ENCODE results near the gene NLRP1.

Gene NLRP1

GRCh38 chr17:5584383-5585286 lies at the start of gene NLRP1:
Gene NLRP1 (minus strand): TSS chr17:5584509. CDS start chr17:5583957, 552 bp downstream.
- TF ChIP-seq, protein P1, sequence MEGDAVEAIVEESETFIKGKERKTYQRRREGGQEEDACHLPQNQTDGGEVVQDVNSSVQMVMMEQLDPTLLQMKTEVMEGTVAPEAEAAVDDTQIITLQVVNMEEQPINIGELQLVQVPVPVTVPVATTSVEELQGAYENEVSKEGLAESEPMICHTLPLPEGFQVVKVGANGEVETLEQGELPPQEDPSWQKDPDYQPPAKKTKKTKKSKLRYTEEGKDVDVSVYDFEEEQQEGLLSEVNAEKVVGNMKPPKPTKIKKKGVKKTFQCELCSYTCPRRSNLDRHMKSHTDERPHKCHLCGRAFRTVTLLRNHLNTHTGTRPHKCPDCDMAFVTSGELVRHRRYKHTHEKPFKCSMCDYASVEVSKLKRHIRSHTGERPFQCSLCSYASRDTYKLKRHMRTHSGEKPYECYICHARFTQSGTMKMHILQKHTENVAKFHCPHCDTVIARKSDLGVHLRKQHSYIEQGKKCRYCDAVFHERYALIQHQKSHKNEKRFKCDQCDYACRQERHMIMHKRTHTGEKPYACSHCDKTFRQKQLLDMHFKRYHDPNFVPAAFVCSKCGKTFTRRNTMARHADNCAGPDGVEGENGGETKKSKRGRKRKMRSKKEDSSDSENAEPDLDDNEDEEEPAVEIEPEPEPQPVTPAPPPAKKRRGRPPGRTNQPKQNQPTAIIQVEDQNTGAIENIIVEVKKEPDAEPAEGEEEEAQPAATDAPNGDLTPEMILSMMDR (IDR thresholded peaks at IDR 0.05) = no peak
- no peaks in the 10 kb centered on the region for H3K9me3 ChIP-seq
- H3K4me1 ChIP-seq (ENCODE audit: control insufficient read depth in 1 of 2, insufficient read depth in 1 of 2, low read depth in 1 of 2, low read length in 1 of 2) = peaks cover 59 to 63% of the 10 kb centered on the region in 2 experiments
- H3K4me3 ChIP-seq (ENCODE audit: low read depth in 1 of 2, low read length in 1 of 2) = peak within 1 kb of the TSS; percentile 79 to 81
- H3K27ac ChIP-seq = peak within 1 kb of the TSS; percentile 92
- peaks cover 36% of the 10 kb centered on the region for H3K27me3 ChIP-seq
- H3K36me3 ChIP-seq = peaks cover 29% of the 10 kb centered on the region

DNA sequence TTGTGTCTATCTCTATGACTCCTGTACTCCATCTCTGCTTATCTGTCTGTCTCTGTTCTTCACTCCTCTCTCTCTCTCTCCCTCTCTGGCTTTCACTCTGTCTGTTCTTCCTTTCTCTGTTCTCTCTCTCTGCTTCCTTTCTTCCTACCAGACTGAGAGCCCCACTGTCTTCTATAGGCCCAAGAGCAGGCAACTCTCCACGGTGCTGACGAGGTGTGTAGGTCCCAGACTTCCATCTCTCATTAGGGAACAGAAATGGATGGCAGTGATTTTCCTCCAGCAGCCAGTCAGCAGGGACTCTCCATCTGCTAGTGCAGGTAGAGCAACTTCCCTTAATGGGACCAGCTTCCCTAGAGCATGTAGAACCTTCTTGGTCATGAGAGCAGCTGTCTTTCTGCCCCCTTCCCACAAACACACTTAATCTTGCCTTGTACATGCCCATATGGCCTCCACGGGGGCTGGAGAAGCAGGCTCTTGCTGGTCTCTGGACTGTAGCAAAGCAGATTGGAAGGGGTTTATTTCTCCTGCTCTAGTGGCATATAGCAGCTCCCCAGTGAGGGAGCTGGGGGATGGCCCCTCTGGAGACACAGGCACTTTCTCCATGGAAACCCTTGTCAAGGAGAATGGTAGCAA lies 47.8 kb upstream of the NLRP1 start:
- H3K27ac ChIP-seq = no peak overlapping the region
- H3K27me3 ChIP-seq = peaks cover 45% of the 10 kb centered on the region
- H3K4me3 ChIP-seq (ENCODE audit: low read depth in 1 of 2, low read length in 1 of 2) = no peak overlapping the region
- H3K9me3 ChIP-seq = no peaks in the 10 kb centered on the region
- H3K4me1 ChIP-seq (ENCODE audit: control insufficient read depth in 1 of 2, insufficient read depth in 1 of 2, low read depth in 1 of 2, low read length in 1 of 2) = no peaks in the 10 kb centered on the region
- H3K36me3 ChIP-seq = no peaks in the 10 kb centered on the region
- TF ChIP-seq, protein P1 (IDR thresholded peaks at IDR 0.05) = no peak

DNA sequence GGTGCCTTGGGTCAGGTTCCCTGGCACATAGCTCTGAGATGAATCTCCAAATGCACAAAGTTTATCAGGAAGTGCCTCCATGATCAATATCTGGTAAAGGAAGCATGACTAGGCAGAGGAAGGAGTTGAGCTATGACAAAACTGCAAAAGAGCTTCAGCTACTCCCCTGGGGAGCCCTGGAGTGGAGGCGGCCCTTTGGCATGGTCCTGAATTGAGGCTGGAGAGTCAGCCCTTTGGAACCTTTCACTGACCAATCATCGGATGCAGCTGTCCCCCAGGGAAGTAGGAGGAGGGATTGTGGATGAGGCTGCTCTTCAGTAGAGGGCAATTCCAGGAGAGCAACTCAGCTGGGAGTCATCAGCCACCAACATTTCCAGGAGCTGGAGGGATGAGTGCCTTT lies 46.1 kb upstream of the NLRP1 start:
- TF ChIP-seq, protein P1 (IDR thresholded peaks at IDR 0.05) = no peak
- Histone ChIP-seq H3K4me1 (ENCODE audit: control insufficient read depth in 1 of 2, insufficient read depth in 1 of 2, low read depth in 1 of 2, low read length in 1 of 2) (no peaks in the 10 kb centered on the region), H3K27ac (no peak overlapping the region), H3K4me3 (ENCODE audit: low read depth in 1 of 2, low read length in 1 of 2) (no peak overlapping the region), H3K9me3 (no peaks in the 10 kb centered on the region), H3K36me3 (no peaks in the 10 kb centered on the region), H3K27me3 (peaks cover 41% of the 10 kb centered on the region)

DNA sequence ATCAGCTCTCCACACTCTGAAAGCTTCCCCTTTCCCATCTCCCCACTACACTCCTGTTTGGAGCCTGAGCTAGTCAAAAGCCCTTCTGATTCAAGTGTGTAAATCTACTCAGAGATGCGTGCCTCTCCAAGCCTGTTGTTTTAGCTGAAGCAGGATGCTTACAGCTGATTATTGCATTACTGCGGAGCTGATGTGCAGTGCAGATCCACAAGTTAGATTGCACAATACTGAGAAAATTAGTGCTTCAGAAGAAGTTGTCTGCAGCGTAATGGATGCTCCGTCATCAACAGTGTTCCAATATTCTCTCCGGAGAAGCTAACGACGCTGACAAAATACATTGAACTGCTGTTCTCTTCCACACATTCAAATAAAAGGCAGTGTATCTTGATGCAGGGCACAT lies 44.8 kb upstream of the NLRP1 start:
- TF ChIP-seq, protein P1 (IDR thresholded peaks at IDR 0.05) = no peak
- Histone ChIP-seq H3K27me3 (peaks cover 51% of the 10 kb centered on the region), H3K36me3 (no peaks in the 10 kb centered on the region), H3K4me1 (ENCODE audit: control insufficient read depth in 1 of 2, insufficient read depth in 1 of 2, low read depth in 1 of 2, low read length in 1 of 2) (no peaks in the 10 kb centered on the region), H3K4me3 (ENCODE audit: low read depth in 1 of 2, low read length in 1 of 2) (no peak overlapping the region), H3K9me3 (no peaks in the 10 kb centered on the region), H3K27ac (no peak overlapping the region)

GRCh38 chr17:5628262-5628661 lies 44.0 kb upstream of the NLRP1 start:
- peaks cover 52% of the 10 kb centered on the region for H3K27me3 ChIP-seq
- no peaks in the 10 kb centered on the region for H3K4me1 ChIP-seq (ENCODE audit: control insufficient read depth in 1 of 2, insufficient read depth in 1 of 2, low read depth in 1 of 2, low read length in 1 of 2)
- H3K4me3 ChIP-seq (ENCODE audit: low read depth in 1 of 2, low read length in 1 of 2) = no peak overlapping the region
- TF ChIP-seq, protein P1 (IDR thresholded peaks at IDR 0.05) = no peak
- H3K9me3 ChIP-seq = no peaks in the 10 kb centered on the region
- H3K36me3 ChIP-seq = no peaks in the 10 kb centered on the region
- no peak overlapping the region for H3K27ac ChIP-seq
